ENCODE data around the gene ENKD1. TPM values are rescaled to one million over a fixed set of nuclear protein-coding genes. Genes with fewer than 3 reads are reported as not detected.

The ENKD1 gene
- total RNA-seq, 1 experiment from 2014 or later, result 11.9 TPM

GRCh38 chr16:67647681-67648080 is 18.9 kb downstream of the ENKD1 start:
- TF ChIP-seq EMX1 (CRISPR knock-in tag; IDR thresholded peaks at IDR 0.05) (no peak), USF2 (CRISPR knock-in tag; IDR thresholded peaks at IDR 0.05) (no peak), ZNF416 (CRISPR knock-in tag; IDR thresholded peaks at IDR 0.05) (no peak), FOXP4 (CRISPR knock-in tag; IDR thresholded peaks at IDR 0.05) (no peak), TP53 (CRISPR knock-in tag; IDR thresholded peaks at IDR 0.05) (no peak), ZNF219 (CRISPR knock-in tag; IDR thresholded peaks at IDR 0.05; ENCODE audit: borderline replicate concordance) (no peak), GTF2I (CRISPR knock-in tag; conservative IDR thresholded peaks at IDR 0.05) (no peak), E2F5 (CRISPR knock-in tag; IDR thresholded peaks at IDR 0.05) (no peak), CREB1 (CRISPR knock-in tag; IDR thresholded peaks at IDR 0.05) (no peak)
- TF ChIP-seq, protein P1, sequence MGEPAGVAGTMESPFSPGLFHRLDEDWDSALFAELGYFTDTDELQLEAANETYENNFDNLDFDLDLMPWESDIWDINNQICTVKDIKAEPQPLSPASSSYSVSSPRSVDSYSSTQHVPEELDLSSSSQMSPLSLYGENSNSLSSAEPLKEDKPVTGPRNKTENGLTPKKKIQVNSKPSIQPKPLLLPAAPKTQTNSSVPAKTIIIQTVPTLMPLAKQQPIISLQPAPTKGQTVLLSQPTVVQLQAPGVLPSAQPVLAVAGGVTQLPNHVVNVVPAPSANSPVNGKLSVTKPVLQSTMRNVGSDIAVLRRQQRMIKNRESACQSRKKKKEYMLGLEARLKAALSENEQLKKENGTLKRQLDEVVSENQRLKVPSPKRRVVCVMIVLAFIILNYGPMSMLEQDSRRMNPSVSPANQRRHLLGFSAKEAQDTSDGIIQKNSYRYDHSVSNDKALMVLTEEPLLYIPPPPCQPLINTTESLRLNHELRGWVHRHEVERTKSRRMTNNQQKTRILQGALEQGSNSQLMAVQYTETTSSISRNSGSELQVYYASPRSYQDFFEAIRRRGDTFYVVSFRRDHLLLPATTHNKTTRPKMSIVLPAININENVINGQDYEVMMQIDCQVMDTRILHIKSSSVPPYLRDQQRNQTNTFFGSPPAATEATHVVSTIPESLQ (CRISPR knock-in tag; IDR thresholded peaks at IDR 0.05), result no peak
- TF ChIP-seq, protein P2, sequence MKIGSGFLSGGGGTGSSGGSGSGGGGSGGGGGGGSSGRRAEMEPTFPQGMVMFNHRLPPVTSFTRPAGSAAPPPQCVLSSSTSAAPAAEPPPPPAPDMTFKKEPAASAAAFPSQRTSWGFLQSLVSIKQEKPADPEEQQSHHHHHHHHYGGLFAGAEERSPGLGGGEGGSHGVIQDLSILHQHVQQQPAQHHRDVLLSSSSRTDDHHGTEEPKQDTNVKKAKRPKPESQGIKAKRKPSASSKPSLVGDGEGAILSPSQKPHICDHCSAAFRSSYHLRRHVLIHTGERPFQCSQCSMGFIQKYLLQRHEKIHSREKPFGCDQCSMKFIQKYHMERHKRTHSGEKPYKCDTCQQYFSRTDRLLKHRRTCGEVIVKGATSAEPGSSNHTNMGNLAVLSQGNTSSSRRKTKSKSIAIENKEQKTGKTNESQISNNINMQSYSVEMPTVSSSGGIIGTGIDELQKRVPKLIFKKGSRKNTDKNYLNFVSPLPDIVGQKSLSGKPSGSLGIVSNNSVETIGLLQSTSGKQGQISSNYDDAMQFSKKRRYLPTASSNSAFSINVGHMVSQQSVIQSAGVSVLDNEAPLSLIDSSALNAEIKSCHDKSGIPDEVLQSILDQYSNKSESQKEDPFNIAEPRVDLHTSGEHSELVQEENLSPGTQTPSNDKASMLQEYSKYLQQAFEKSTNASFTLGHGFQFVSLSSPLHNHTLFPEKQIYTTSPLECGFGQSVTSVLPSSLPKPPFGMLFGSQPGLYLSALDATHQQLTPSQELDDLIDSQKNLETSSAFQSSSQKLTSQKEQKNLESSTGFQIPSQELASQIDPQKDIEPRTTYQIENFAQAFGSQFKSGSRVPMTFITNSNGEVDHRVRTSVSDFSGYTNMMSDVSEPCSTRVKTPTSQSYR (CRISPR knock-in tag; IDR thresholded peaks at IDR 0.05), result no peak
- TF ChIP-seq, protein P3, sequence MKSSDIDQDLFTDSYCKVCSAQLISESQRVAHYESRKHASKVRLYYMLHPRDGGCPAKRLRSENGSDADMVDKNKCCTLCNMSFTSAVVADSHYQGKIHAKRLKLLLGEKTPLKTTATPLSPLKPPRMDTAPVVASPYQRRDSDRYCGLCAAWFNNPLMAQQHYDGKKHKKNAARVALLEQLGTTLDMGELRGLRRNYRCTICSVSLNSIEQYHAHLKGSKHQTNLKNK (CRISPR knock-in tag; IDR thresholded peaks at IDR 0.05), result no peak
- TF ChIP-seq, protein P4, sequence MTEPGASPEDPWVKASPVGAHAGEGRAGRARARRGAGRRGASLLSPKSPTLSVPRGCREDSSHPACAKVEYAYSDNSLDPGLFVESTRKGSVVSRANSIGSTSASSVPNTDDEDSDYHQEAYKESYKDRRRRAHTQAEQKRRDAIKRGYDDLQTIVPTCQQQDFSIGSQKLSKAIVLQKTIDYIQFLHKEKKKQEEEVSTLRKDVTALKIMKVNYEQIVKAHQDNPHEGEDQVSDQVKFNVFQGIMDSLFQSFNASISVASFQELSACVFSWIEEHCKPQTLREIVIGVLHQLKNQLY (CRISPR knock-in tag; IDR thresholded peaks at IDR 0.05), result no peak
- POLR2A ChIA-PET, result interaction anchor here (0.5 to 1.6 kb wide), 3 partner anchors 13 to 159 kb away, joined by 3 to 9 read pairs (median 4); partner anchors contain the start of genes ACD and PARD6A
- peaks cover 10% of the 10 kb centered on the region for H3K4me1 Mint-ChIP-seq

DNA sequence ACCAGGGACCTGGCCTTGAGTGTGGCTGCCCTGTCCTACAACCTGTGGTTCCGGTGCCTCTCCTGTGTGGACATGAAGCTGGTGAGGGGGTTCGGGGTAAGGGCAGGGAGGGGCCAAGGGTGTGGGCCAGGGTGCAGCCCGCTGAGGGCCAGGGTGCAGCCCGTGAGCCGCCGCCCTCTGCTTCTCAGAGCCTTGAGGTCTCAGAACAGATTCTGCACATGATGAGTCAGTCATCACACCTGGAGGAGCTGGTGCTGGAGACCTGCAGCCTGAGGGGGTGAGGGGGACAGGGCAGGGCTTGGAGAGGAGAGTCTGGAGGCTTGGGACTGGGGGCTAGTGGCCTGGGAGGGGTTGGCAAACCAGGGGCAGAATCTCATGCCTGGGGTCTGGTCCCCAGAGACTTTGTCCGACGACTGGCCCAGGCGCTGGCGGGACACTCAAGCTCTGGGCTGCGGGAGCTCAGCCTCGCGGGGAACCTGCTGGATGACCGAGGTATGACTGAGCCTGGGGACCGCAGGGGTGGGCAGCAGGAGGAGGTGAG is 19.4 kb downstream of the ENKD1 start:
- ATAC-seq (no peak), DNase-seq (ENCODE audit: low spot score) (no peak)
- peaks cover 10% of the 10 kb centered on the region for H3K4me1 Mint-ChIP-seq
- POLR2A ChIA-PET, result interaction anchor here (0.5 to 1.8 kb wide), 3 partner anchors 14 to 159 kb away, joined by 4 to 9 read pairs (median 6); partner anchors contain the start of genes ACD, CTCF and PARD6A
- peaks cover 76% of the 10 kb centered on the region for H3K27me3 Mint-ChIP-seq (ENCODE audit: low read depth)
- H3K36me3 Mint-ChIP-seq, result no peaks in the 10 kb centered on the region; the same call in 1 of the 2 replicates
- no peaks in the 10 kb centered on the region for H3K9me3 Mint-ChIP-seq
- CTCF ChIA-PET, result interaction anchor here (0.6 to 9.6 kb wide), 10 partner anchors 13 to 169 kb away, joined by 3 to 197 read pairs (median 10); partner anchors contain the start of genes ACD, C16orf86, CTCF and ENKD1
- no peak overlapping the region for H3K4me3 Mint-ChIP-seq
- TF ChIP-seq TEAD4 (CRISPR knock-in tag; IDR thresholded peaks at IDR 0.05), result no peak
- no peak overlapping the region for H3K27ac Mint-ChIP-seq

More at GRCh38 chr16:67647681-67648080, 18.9 kb downstream of the ENKD1 start:
- CTCF ChIA-PET, result interaction anchor here (1.2 to 9.6 kb wide), 12 partner anchors 13 to 169 kb away, joined by 3 to 197 read pairs (median 10); partner anchors contain the start of genes ACD, C16orf86, CTCF and ENKD1
- no peak overlapping the region for H3K4me3 Mint-ChIP-seq
- no peak for ATAC-seq
- no peaks in the 10 kb centered on the region; the same call in 1 of the 2 replicates for H3K36me3 Mint-ChIP-seq
- H3K27me3 Mint-ChIP-seq (ENCODE audit: low read depth), result peaks cover 80% of the 10 kb centered on the region
- H3K27ac Mint-ChIP-seq, result no peak overlapping the region
- H3K9me3 Mint-ChIP-seq, result no peaks in the 10 kb centered on the region
- no peak for DNase-seq (ENCODE audit: low spot score)

Data from WTC11 (cell line).